ENCODE measurements around the gene KRTAP5-2.

Gene KRTAP5-2

GRCh38 chr11:1563149-1563638 is 34.9 kb downstream of the KRTAP5-2 start:
- no peak for DNase-seq
- TF ChIP-seq CTCF (IDR thresholded peaks at IDR 0.05; ENCODE audit: low read depth, low read length) = no peak
- Histone ChIP-seq H3K4me3 (ENCODE audit: low read depth, low read length) (no peak overlapping the region), H3K9me3 (ENCODE audit: severe bottlenecking) (no peaks in the 10 kb centered on the region), H3K36me3 (peaks cover 57% of the 10 kb centered on the region), H3K27me3 (ENCODE audit: insufficient read depth, low read depth, severe bottlenecking) (no peaks in the 10 kb centered on the region), H3K27ac (no peak overlapping the region)

GRCh38 chr11:1562469-1563148 is 35.5 kb downstream of the KRTAP5-2 start:
- Histone ChIP-seq H3K27me3 (ENCODE audit: insufficient read depth, low read depth, severe bottlenecking) (no peaks in the 10 kb centered on the region), H3K9me3 (ENCODE audit: severe bottlenecking) (no peaks in the 10 kb centered on the region), H3K4me3 (ENCODE audit: low read depth, low read length) (no peak overlapping the region), H3K36me3 (peaks cover 60% of the 10 kb centered on the region), H3K27ac (no peak overlapping the region)
- TF ChIP-seq CTCF (IDR thresholded peaks at IDR 0.05; ENCODE audit: low read depth, low read length) = no peak
- DNase-seq = no peak

GRCh38 chr11:1561955-1562354 is 36.1 kb downstream of the KRTAP5-2 start:
- H3K27me3 ChIP-seq (ENCODE audit: insufficient read depth, low read depth, severe bottlenecking) = no peaks in the 10 kb centered on the region
- H3K27ac ChIP-seq = no peak overlapping the region
- TF ChIP-seq CTCF (IDR thresholded peaks at IDR 0.05; ENCODE audit: low read depth, low read length) = no peak
- peaks cover 64% of the 10 kb centered on the region for H3K36me3 ChIP-seq
- no peak for DNase-seq
- no peaks in the 10 kb centered on the region for H3K9me3 ChIP-seq (ENCODE audit: severe bottlenecking)
- no peak overlapping the region for H3K4me3 ChIP-seq (ENCODE audit: low read depth, low read length)

GRCh38 chr11:1561266-1561665 is 36.8 kb downstream of the KRTAP5-2 start:
- no peak for TF ChIP-seq CTCF (IDR thresholded peaks at IDR 0.05; ENCODE audit: low read depth, low read length)
- H3K27ac ChIP-seq = no peak overlapping the region
- peaks cover 64% of the 10 kb centered on the region for H3K36me3 ChIP-seq
- no peaks in the 10 kb centered on the region for H3K9me3 ChIP-seq (ENCODE audit: severe bottlenecking)
- H3K27me3 ChIP-seq (ENCODE audit: insufficient read depth, low read depth, severe bottlenecking) = no peaks in the 10 kb centered on the region
- H3K4me3 ChIP-seq (ENCODE audit: low read depth, low read length) = no peak overlapping the region
- DNase-seq = no peak

- Histone ChIP-seq H3K27me3 (ENCODE audit: insufficient read depth, low read depth, severe bottlenecking) (no peaks in the 10 kb centered on the region), H3K36me3 (peaks cover 64% of the 10 kb centered on the region), H3K4me3 (ENCODE audit: low read depth, low read length) (no peak overlapping the region), H3K9me3 (ENCODE audit: severe bottlenecking) (no peaks in the 10 kb centered on the region), H3K27ac (no peak overlapping the region)
- no peak for DNase-seq
- TF ChIP-seq CTCF (IDR thresholded peaks at IDR 0.05; ENCODE audit: low read depth, low read length) = no peak
Measured at GRCh38 chr11:1560649-1561251, 37.3 kb downstream of the KRTAP5-2 start.

Measured in WERI-Rb-1 (cell line).